GM21528 (cell line): ENCODE measurements around the gene UBTD1.

Source experiments
- ATAC-seq: cut with Tn5 transposase; IDR thresholded peaks from one replicate; pipeline ENCODE4 v1.9.1; 2021; ENCODE audit warnings: mild to moderate bottlenecking, moderate library complexity; ENCODE audit not compliant: unreplicated experiment, low FRiP score

UBTD1 gene

DNA sequence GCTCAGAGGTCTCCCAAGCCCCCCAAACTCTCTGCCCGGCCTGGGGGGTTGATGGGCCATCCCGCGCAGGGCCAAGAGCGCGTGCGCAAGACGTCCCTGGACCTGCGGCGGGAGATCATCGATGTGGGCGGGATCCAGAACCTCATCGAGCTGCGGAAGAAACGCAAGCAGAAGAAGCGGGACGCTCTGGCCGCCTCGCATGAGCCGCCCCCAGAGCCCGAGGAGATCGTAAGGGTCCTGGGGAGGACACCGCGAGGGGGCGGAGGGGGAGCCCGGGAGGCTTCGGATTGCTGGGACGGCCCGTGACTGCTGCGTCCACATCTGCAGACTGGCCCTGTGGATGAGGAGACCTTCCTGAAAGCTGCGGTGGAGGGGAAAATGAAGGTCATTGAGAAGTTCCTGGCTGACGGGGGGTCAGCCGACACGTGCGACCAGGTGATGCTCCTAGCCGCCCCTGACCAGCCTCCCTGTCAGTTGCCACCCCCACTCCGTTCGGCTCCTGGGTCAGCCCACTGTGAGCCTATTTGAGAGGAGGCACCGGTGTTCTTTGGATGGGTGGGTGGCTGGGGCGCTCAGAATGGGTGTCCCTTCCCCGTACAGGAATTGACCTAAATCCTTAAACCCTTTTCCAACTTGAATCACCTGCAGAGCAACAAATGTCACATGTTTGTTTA lies 79.6 kb downstream of the UBTD1 start:
- ATAC-seq: no peak

DNA sequence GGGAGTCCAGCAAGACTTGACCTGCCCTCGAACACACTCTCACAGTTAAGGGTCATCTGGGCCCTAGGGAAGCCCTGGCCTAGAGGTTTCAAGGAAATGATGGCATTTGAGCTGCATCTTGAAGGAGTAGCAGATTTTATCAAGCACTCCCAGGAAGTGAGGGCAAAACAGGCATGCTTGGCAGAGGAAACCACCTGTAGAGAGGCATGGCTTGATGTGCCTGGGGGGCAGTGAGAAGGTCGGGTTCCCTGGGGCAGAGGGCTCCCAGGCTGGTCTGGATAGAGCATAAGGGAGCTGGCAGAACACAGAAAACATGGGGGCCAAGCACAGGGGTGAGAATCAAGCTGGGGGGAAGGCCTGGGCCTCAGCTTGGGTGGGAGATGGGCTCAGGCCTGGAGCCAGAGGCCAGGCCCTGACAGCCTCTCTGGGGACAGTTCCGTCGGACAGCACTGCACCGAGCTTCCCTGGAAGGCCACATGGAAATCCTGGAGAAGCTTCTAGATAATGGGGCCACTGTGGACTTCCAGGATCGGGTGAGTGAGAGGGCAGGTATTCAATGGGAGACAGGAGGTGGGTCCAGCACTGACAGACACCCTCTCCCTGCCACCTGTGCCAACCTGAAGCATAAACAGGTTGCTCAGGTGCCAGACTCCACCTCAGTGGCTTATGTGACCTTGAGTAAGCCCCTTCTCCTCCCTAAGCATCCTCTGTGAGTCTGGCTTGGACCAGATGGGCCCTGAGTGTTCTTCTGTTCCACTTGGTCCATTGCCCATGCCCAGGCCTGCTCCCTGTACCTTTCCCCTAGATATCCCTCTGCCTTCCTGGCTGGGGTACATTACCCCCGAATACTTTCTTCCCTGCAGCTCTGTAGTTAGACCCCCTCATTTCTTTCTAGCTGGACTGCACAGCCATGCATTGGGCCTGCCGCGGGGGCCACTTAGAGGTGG lies 82.0 kb downstream of the UBTD1 start:
- ATAC-seq: no peak

DNA sequence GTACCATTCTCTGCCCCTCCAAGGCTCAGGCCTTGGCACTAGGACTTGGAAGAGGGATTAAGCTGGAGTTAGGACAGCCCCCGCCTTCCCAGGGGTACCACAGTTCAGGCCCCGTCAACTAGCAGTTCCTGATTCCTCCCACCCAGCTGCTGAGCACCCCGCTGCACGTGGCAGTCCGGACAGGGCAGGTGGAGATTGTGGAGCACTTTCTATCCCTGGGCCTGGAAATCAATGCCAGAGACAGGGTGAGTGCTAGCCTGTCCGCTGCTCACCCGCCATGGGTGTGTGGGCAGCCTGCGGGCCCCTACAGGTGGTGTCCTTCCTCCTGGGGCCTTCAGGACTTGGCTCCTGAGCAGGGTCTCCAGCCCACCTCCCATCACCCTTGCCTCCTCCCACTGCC lies 83.4 kb downstream of the UBTD1 start:
- ATAC-seq: no peak

DNA sequence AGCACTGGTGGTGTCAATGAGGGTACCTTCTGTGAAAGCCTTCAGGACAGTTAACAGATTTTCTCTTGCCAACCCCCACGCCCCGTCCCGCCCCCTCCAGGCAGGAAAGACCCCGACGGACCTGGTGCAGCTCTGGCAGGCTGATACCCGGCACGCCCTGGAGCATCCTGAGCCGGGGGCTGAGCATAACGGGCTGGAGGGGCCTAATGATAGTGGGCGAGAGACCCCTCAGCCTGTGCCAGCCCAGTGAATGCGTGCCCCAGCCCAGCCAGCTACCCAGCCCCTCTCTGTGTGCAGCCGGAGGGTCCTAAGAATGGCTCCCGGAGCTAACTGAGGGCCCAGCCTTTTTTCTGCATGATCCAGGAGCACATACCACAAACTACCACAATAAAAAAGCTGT lies 84.8 kb downstream of the UBTD1 start:
- ATAC-seq: no peak

DNA sequence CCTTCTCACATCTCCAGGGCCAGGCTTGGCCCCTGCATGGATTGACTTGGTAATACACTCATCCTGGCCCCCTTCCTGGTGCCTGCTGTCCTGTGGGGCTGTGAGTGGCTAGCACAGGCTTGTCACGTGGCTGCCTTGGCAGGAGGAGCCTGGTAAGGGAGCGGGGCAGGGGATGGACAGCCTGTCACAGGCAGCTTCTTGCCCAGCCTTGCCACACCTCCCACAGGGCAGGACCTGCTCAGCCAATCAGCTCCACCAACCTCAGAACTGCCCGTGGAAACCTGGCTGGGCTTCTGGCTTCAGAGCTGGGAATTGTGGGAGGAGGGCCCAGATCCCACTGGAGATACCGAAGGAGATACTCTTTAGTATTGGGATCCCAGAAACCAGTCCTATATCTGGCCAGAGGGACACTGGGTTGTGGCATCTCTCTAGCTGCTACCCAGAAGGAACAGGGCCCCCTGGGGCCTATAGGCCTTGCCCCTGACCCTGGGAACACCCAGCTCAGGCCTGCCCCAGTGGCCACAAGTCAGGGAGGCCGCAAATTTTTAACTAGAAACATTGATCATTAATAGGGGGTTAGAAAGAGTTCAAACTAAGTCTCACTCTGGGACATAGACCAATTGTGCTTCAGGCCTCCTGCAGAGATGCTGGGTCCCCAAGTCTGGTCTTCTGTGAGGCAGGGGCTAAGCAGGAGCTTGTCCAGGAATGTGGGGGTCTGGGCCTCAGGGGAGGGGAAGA lies 85.5 kb downstream of the UBTD1 start, which contains the start of gene HOGA1:
Gene HOGA1, plus strand, starts transcription at position 330 of the 738 bp plus-strand sequence. Its CDS starts 315 bp downstream, at position 645.
- no peak for ATAC-seq

DNA sequence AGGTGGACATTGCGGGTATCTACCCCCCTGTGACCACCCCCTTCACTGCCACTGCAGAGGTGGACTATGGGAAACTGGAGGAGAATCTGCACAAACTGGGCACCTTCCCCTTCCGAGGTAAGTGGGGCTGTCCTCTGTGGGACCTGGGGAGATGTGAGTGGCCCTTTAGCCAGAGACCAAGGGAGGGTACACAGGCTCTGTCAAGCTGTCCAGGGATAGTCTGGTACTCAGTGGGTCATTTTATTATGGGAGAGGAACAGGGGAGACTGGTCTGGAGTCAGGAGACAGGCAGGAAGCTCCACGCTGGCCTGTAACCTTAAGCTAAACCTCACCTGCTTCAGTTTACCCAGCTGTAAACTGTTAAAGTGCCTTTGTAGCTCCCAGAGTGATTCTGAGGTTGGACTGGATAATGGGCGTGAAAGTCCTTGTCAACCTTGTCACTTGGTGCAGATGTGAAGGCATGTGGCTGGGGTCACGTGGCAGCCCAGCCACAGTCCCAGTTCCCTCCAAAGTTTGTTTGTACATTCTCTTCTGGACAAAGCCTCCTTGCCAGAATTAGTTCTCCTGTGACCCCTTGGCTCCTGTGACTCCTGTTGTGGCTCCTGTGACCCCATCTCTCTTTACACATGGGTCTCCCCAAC lies 86.2 kb downstream of the UBTD1 start:
- no peak for ATAC-seq

DNA sequence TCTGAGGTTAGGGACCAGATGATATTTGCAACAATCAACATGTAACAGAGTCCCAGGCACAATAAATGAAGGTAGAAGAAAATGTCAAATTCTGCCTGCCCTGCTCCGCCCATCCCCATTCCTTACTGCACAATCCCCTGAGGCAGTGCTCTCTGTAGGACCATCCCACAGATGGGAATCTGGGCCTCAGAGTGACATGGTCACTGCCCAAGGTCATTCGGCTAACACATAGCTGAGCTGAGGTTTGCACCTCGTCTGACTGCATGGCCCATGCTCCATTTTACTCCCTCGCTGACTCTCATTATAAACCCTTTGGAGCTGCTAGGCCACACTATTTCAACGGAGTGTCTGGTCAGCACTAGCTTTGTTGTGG lies 86.7 kb downstream of the UBTD1 start:
- ATAC-seq: no peak

DNA sequence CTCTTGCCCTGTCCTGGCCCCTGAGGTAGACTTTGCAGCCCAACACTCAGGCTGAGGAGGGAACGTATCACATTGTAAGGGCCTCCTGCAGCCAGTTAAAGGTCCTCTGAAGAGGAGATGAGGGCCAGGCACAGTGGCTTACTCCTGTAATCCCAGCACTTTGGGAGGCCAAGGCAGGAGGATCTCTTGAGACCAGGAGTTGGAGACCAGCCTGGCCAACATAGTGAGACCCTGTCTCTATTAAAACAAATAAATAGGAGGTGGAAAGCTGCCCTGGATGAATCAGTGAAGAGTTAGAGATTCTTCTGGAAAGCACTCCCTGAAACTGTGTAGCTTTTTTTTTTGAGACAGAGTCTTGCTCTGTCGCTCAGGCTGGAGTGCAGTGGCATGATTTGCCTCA lies 88.5 kb downstream of the UBTD1 start:
- ATAC-seq: no peak

DNA sequence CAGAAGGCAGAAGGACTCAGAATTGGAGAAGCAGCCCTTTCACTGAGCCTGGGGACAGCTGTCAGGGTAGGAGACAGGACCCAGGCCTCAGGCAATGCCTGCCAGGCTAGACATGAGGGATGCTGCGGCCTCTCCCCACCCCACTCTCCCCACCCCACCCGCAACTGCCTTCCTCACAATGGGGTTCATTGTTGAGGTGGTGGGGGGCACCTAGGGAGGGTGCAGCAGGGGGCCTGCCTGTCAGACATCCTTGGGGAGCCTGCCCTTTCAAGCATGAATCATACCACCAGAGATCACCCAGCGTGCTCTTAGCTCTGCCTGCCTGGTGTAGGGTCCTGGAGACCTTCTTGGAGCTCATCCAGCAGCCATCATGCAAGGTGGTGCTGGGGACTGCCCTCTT lies 90.8 kb downstream of the UBTD1 start, which contains the start of gene C10orf62:
Gene C10orf62, plus strand, starts transcription at position 243 of the 400 bp plus-strand sequence. CDS start 177 bp downstream, outside the sequence.
- ATAC-seq: no peak

DNA sequence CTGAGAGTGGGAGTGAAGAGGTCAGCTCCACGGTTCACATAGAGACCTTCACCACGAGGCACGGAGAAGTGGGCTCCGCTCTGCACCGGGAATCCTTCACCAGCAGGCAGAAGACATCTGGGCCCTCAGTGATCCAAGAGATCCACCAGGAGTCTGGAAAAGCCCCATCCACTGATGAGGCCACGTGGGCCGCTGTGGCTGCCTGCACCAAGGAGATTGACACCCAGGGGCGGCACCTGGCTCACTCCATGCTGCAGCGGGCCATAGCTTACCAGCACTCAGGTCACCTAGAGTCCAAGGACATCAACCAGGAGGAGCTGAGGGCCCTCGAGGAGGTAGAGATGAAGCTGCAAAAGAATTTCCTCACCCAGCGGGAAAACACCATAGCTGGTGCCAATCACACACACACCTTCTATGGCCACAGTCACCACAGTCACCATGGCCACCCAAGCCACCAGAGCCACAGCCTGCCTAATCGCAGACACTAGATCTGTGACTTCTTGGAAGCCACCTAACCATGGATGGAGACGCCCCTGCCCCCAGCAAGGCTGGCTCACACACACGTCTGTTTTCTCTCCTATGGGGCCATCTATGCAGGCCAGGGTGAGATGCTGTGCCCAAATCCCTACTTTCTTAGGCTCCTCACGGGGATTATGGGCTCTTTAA lies 91.5 kb downstream of the UBTD1 start:
- no peak for ATAC-seq

DNA sequence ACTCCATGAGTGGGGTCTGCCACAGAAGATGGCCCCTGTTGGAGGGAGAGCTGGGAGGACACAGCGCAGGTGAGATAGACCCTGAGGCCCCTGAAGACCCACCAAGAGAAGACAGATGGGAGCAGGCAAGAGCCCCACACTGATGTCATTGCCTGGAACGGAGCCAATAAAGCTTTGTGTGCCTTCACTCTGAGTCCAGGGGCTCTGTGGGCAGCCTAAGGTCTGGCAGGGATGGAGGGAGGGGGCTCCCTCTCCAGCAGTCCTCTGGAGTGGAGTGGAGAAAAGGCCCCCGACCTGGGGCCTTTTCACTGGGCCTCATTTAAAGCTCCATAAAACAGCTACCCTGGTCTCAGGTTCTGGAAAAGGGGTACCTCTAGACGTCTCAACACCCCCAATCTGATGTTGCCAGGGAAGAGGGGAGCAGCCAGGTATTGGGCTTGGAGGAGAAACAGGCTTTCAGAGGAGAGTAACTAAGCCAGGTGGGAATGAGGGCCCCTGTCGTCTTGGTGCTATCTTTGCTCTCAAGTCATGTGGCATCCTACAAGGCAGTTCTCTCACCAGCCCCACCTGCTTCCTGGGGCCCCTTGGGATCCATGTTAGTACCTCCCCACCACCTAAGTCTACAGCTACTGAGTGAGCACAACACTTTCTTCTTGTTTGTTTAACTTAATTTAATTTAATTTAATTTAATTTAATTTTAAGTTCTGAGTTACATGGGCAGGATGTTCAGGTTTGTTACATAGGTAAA lies 92.2 kb downstream of the UBTD1 start:
- ATAC-seq: no peak

DNA sequence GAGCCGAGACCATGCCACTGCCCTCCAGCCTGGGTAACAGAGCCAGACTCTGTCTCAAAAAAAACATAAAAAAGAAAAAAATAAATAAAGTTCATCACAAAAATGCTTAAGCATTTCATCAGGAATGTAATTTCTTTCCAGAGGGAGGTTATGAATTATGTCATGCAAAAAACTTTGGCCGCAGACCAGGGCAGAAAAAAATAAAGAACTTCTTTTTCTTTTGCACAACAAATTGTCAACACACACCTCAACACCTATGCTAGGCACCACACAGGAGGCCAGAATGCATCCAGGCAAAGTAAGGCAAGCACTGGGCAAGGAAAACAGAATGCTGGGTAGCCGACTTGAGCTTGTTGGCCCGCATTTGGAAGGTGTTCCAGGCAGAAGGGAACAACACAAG lies 94.7 kb downstream of the UBTD1 start:
- no peak for ATAC-seq

DNA sequence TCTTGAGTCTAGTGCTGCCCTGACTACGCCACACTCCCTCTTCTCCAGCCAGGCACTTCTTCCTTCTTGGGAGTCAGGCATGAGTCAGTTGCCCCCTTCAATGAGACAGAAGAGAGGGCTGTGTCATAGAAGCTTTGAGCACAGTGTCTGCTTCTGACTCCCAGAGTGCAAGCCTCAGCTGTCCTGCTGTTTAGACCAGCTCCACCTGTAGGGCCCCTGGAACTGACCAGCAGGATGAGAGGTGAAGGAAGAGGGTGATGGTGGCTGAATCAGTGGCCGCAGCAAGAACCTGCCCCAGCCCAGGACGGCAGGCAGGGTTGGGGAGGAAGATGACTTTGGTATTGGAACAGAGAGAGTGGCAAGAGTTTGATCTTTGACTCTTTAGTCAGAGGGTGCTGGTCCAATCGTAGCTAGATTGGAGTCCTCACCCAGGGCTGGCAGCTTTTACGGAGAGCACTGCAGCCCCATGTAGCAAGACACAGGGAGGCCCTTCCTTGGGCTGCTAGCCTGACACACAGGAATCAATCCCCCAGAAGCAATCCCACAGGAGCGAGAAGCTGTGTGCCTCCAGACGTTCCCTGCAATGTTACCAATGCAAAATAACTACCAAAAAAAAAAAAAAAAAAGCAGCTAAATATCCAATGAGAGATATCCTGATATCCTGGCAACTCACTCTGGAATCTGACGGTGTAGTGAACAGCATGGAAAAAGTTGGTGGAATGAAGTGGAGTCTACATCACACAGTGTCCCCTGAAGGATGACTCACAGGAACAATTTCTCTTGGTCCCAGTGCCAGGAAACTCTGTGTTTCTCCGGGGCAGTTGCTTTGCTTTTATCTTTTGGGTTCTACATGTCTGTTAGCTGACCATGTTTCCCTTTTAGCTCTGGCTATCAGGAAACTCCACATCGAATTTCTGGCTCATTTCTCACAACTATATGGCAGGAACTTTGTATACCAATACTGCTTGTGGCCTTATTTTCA lies 97.7 kb downstream of the UBTD1 start:
- no peak for ATAC-seq

DNA sequence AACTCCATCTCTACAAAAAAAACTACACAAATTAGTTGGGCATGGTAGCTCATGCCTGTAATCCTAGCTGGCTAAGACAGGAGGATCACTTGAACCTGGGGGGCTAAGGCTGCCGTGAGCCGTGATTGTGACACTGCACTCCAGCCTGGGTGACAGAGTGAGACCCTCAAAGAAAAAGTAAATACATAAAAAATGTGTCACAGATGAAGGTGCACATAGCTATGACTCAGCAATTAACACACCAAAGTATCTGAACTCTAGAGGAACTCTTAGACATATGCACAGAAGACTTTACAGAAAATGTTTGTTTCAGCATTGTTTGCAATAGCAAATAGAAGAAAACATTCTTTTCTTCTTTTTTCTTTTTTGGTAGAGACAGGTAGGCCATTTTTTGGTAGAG lies 99.1 kb downstream of the UBTD1 start:
- ATAC-seq: no peak

DNA sequence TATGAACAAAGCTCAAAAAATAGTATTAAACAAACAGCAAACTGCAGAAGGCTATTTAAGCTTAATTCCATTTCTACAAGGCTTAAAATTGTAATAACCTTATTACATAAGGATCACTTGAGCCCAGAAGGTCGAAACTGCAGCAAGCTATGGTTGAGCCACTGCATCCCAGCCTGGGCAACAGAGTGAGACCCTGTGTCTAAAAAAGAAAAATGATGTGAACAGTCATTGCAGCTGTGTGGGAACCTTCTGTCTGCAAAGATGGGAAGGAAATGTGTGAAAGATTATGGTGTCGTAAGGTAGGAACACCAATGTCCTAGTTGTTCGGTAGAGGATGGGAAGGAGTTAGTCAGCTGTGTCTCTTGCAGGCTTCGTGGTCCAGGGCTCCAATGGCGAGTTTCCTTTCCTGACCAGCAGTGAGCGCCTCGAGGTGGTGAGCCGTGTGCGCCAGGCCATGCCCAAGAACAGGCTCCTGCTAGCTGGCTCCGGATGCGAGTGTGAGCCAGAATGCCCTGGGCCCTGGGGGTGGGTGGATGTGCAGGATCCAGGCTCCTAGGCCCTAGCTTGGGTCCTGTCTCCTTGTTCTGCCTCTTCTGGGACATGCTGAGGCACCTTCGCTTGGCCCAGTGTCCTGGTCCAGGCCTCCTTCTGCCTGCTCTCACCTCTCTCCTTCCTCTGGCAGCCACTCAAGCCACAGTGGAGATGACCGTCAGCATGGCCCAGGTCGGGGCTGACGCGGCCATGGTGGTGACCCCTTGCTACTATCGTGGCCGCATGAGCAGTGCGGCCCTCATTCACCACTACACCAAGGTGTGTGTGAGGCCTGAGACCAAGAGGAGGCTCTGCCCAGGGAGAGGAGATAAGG lies 99.9 kb downstream of the UBTD1 start:
- ATAC-seq: no peak

DNA sequence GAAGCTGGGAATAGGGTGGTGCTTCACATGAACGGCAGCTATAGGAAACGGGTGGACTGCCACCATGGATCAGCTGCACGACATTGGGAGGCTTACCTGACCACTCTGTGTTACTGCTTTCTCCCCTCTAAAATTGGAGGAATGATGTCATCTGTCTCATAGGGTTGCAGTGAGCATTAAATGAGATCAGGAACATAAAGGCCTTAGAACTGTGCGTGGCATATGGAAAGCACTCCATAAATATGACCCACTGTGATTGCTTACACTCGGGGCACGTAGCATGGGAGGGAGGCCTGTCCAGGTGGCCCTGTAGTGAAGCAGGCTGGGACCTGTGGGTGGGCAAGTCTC lies 100.5 kb downstream of the UBTD1 start:
- ATAC-seq: no peak

DNA sequence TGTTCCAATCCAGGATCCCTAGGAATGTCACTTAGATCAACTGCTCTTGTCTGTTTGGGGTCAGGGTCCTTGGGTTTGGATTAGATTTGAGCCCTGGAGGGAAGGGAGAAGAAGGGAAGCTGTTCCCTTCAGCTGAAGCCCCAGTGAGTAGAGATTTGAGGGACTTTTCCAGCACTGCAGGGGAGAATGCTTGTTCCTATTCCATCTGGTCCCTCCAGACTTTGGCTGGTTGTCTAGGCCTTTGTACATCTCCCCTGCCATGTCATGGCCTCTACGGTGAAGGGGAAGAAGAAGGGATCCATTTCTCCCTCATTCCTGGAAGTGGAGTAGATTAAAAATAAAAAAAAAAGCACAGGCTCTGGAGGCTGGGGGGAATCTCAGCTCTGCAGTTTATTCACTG lies 101.9 kb downstream of the UBTD1 start:
- ATAC-seq: no peak
